GM19043 (cell line): ENCODE data around the gene PRKAR1A.
A peak's percentile ranks its signal among the peaks of the same experiment; 100 is the strongest.
"Not testable (repeated sequence)": the region's sequence is repeated elsewhere in the genome, so short reads cannot be mapped to it uniquely, and the experiment has no call there.

ENCODE experiments used
- ATAC-seq: cut with Tn5 transposase; IDR thresholded peaks from one replicate; pipeline ENCODE4 v1.9.1; 2021; ENCODE audit warnings: low read depth; ENCODE audit not compliant: unreplicated experiment

The PRKAR1A gene

GRCh38 chr17:68512247-68512959, at the start of gene PRKAR1A:
TSS of gene PRKAR1A (plus strand) at chr17:68512430. CDS start at chr17:68515400, 2,970 bp downstream.
- ATAC-seq = peak; percentile 83

DNA sequence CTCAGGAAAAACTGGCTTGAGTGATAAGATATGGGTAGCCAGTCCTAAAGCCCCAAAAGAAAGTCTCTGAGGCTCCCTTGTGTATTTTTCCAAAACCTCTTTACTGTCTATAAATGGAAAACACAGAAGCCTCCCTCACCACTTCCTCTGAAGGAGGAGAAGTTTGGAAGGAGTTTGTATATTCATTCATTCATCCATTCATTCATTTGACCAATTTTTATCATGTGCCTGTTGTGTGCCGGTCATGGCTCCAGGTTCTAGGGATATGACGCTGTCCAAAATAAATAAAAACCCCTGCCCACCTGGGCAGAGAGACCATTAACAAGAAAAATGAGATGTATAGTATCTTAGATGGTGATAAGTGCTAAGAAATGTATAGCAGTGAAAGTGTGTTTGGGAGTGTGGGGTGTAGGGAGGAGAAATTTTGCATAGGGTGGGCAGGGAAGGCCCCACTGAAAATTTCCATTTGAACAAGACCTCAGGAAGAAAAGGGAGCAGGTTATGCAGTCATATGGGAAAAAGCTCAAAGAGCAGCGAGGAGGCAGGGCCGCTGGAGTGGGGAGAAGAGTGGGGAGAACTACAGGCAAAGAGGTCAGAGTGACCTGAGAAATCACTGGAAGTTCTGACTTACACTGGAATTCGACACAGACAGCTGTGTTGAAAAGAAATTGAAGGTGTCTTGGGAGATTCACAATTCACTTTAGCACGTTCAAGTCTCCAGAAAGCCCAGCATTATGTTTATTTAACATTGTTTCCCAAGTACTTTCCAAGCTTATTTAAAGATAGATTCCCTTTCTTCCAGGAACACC, 48.8 kb upstream of the PRKAR1A start:
- ATAC-seq = no peak

- ATAC-seq = no peak
Measured at GRCh38 chr17:68468334-68468733, 43.9 kb upstream of the PRKAR1A start.

DNA sequence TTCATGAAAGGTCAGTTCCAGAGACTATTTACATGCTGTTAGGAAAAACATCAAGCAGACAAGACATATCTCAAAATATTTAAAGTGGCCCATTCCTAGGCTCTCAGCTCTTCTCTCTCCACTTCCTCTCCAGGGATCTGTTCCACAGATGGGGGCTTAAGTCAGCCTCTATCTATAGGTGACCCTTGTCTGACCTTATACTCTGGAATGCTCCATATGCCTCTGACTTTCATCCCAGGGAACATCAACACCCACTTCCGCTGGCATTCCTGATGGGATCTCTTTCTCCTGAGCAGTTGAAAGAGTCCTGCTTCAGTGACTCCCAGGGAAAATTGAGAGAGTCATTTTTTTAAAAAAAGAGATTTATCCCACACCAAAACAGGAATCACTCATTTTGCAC, 43.4 kb upstream of the PRKAR1A start:
- ATAC-seq = no peak

GRCh38 chr17:68470961-68471360, 41.3 kb upstream of the PRKAR1A start:
- ATAC-seq = no peak

GRCh38 chr17:68480885-68481284, 31.3 kb upstream of the PRKAR1A start:
- no peak for ATAC-seq

GRCh38 chr17:68482576-68483041, 29.6 kb upstream of the PRKAR1A start:
- no peak for ATAC-seq

GRCh38 chr17:68484458-68484857, 27.8 kb upstream of the PRKAR1A start:
- no peak for ATAC-seq

DNA sequence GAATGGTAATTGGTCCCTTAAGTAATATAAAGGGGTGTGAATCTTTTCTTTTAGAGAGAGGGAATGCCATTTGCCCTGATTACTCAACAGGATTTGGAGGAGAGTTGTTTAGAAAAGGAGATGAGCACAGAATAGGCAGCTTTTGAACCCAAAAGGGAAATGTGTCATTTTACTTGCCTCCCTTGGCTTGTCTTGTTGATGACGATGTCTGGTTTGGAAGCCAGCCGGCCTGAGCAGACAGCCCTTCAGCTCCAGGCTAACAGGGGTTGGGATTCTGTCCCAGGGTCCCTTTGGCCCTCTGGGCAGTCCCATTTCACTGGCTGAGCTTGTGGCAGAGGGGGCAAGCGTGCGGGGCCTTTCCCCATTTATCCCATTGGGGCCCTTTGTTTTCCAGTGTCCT, 22.3 kb upstream of the PRKAR1A start:
- no peak for ATAC-seq

DNA sequence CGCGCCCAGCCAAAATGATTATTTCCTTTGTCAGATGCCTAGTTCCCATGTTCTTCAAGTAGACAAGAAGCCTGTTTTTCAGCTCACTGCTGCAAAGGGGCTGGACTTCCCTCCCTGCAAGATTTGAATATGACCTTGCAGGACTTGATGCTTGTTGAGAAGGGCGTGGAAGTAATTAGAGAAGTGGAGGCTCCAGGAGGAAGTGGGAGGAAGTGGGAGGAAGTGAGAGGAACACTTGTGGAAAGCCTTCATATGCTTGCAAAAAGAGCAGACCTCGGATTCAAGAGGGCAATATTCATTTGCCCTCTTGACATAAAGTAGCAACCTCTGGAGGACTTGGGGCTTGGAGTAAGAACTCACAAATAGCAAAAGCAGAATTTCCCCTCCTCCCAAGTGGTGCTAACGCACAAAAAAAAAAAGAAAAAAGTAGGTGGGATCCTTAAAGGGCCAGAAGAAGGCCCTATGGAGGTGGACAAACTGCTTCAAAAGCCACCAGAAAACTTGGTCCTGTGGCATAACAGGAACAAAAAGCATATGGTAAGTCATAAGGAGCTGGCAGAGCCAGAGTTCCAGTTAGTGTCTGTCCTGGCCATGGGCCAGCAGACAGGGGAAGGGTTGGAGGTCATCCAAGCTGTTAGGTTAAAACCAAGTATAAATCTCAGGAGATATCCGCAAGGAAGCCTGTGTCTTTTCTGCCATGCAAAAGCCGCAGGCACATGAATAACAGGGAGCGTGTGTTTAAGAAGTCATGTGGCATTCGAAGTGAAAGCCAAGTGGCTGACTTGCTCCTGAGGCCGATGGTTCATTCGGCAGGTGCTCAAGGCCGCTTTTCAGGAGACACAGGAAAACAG, 20.6 kb upstream of the PRKAR1A start:
- no peak for ATAC-seq

DNA sequence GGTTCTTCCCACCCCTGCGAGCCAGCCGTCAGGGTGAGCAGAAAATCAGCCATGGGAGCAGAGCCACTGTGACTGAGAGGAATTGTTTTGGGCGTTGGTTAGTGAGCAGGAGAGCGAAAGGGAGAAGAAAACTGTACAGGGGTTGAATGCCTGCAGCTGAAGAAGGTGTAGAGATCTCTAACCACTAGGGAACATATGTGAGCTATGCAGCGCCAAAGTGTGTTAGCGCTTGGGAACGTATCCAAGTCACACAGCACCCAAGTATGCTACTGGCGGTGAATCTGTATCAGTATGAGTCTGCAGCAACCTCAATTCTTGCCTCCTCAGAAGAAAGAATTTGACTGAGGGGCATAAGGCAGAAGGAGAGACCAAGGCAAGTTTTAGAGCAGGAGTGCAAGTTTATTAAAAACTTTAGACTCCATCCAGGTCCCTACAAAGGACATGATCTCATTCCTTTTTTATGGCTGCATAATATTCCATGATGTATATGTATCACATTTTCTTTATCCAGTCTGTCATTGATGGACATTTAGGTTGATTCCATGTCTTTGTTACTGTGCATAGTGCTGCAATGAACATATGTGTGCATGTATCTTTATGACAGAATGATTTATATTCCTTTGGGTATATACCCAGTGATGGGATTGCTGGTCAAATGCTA, 19.7 kb upstream of the PRKAR1A start:
- ATAC-seq = not testable (repeated sequence)

DNA sequence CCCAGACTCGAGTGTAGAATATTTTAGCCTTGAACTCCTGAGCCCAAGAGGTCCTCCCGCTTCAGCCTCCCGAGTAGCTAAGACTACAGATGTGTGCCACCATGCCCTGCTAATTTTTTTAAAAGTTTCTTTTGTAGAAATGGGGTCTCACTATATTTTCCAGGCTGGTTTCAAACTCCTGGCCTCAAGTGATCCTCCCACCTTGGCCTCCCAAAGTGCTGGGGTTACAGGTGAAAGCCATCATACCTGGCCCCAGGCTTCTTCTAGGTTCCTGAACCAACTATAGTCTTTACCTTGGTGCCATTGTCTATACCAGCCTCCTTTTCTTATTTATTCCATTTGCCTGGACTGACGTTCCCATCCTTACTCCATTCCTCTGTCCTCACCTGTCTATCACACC, 17.1 kb upstream of the PRKAR1A start:
- ATAC-seq = no peak

GRCh38 chr17:68497885-68498319, 14.3 kb upstream of the PRKAR1A start:
- ATAC-seq = peak; percentile 95

GRCh38 chr17:68498479-68499326, 13.5 kb upstream of the PRKAR1A start:
- ATAC-seq = peak; percentile 12

- ATAC-seq = no peak
Measured at GRCh38 chr17:68499587-68499986, 12.6 kb upstream of the PRKAR1A start.

DNA sequence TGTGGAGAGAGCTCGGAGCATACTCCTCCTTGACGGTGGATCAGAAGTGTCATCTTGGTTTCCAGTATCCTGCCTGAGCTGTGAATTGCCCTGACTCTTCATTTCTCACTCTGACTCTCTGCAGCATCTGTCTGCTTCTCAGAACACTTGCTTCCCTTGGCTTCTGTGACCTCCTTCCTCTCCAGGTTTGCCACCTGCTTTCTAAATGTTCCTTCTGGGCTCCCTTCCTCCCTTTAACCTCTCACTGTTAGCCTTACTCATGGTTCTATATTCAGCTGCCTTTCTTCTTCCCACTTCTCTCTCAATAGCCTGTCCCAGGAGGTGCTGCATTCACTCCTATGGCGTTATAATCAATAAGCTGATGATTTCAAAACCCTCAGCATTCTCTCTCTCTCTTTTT, 11.2 kb upstream of the PRKAR1A start:
- no peak for ATAC-seq

DNA sequence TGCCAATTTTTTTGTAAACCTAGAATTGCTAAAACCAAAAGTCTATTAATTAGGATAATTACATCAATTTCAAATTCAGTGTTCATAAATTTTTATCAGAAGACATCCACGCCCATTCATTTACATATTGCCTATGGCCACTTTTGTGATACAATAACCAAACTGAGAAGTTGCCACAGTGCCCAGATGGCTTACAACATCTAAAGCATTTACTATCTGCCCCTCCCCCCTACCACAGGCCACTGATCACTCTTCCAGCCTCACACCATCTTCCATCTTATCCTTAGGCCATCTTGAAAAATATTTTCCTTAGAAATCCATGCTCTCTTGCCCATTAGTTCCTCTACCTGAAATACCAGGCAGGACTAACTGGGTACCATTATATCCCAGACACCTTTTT, 6.3 kb upstream of the PRKAR1A start:
- no peak for ATAC-seq

DNA sequence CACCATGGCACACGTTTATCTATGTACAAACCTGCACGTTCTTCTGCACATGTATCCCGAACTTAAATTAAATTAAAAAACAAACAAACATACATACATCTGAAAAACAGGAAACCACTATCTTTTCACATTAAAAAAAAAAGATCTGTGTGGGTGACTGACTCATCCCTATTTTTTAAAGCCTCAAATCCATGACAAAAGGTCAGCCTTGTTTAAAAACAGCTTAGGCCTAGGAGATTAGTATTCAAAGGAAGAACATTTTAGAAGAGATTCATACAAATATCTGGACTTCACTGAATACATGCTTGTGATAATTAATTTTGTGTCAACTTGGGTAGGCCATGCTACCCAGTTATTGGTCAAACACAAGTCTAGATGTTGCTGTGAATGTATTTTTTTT, 4.7 kb upstream of the PRKAR1A start:
- no peak for ATAC-seq
